Raji (cell line): Measurements from ENCODE around the gene ATP13A3.

Experiments used
- POLR2A ChIP-seq: IDR thresholded peaks from 2 replicates; pipeline ENCODE4 v1.6.1; 2011; ENCODE audit warnings: low read depth, low read length, control low read depth; ENCODE audit not compliant: insufficient read depth

ATP13A3 gene

DNA sequence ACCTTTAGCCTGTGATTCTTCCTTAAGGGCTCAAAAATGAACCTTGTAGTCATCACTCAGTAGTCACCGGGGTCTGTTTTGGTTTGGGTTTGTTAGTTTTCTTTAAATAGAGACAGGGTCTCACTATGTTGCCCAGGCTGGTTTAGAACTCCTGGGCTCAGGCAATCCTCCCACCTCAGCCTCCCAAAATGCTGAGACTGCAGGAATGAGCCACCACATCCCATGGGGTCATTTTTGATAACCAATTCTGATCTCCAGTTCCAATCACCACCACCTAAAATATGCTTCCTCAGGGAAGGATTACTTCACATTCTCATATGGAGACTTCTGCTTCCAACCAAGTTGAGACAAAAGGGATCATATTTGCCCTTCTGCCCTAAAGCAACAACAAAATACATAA lies 22.1 kb downstream of the ATP13A3 start:
- TF ChIP-seq POLR2A: no peak

GRCh38 chr3:194462936-194463335 lies 23.9 kb downstream of the ATP13A3 start:
- no peak for TF ChIP-seq POLR2A

GRCh38 chr3:194460566-194460965 lies 26.2 kb downstream of the ATP13A3 start:
- no peak for TF ChIP-seq POLR2A

- no peak for TF ChIP-seq POLR2A
Measured at GRCh38 chr3:194458131-194458530, 28.7 kb downstream of the ATP13A3 start.

DNA sequence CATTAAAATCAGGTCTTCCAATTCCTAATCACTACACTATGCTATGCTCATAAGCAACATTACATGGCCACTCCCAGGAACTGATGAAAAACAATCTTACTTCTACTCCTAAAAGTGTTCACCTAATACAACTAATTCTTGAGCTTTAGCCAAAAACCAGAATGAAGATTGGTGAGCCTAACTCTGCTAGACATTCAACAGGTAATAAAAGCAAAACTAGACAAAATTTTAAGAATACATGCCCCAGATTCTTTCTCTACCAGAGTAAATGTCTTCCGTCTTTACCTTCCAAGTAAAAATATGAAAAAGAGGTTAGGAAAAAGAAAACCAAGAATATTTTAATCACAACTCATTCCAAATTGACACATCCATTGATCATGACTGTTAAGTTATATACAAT lies 31.3 kb downstream of the ATP13A3 start:
- TF ChIP-seq POLR2A: no peak

DNA sequence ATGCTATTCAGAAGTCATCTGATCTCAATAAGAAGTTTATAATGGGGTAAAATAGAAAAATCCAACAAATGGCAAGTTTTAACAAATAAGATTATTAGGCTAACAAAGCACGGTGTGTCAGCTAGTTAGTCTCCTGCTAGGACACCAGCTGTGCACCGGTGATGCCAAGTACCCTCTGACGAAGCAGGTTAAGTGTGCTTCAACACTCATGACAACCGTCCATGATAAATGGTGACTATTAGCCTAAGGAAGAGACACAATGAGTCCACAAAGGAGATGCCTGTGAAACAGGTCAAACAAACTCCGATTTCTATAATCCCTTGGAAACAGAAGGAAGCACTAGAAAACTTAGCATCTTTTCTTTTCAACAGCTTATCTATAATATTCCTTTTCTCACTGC lies 36.5 kb downstream of the ATP13A3 start:
- TF ChIP-seq POLR2A: no peak

DNA sequence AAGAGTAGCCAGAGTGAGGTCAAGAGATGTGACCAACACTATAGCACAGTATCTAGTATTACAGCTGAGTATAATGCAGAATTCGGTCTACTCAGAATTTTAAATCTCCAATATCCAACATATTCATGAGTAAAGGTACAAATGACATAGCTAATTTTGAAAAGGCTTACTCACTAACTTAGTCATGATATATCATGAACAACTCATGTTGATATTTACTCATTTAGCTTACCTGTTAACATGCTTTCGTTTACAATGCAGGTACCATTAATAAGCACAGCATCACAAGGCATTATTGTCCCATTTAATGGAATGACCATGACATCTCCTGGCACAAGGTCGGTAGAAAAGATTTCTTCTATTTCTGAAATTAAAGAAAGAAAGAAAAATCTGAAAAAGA lies 36.9 kb downstream of the ATP13A3 start:
- no peak for TF ChIP-seq POLR2A

DNA sequence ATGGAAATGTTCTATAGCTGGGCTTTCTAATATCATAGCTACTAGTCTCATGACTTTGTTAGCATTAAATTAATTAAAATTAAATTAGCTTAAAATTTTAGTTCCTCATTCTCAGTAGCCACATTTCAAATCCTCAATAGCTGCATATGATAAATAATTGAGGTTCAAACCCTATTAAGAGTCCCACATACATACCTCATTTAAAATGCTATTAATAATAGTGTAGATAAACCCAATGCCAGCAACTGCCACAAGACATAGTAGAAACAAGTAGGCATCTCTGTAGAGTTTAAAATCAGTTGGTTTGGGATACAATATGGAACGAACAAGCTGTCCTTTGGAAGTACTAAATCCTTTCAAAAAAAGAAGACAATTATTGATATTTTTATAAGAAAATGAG lies 39.1 kb downstream of the ATP13A3 start:
- TF ChIP-seq POLR2A: no peak

DNA sequence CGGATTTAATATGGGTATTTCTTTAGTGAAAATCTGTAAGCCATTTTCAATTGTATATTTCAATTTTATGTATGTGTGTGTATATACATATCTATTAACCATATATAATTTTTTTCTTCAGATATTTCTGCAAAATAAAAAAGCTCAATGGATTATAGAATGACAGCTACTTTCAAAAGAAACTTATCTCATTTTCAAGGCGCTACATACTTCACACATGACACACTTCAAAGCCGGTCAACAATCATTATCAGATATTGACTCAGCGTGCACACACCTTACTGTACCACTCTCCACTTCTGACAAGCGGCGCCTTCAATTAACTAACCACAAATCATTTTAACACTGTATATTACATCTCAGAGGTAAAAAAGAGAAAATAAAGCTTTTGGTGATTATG lies 39.6 kb downstream of the ATP13A3 start:
- no peak for TF ChIP-seq POLR2A

DNA sequence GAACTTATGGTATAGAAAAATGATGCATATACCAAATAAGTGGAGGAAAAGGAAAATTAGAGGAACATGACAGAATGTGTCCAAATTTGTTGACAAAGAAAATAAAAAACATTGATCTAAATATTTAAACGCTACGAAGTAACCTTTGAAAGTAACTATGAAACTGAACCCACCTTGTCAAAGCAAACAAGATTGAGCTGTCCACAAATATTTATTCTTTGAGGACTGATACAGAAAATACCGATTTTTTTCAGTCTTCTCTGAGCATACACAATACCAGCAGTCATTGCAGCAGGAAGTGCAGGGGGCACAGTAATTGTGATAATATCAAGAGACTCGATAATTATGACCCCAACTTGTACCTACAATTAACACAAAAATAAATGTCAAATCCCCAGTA lies 40.0 kb downstream of the ATP13A3 start:
- no peak for TF ChIP-seq POLR2A

GRCh38 chr3:194446172-194446571 lies 40.6 kb downstream of the ATP13A3 start:
- TF ChIP-seq POLR2A: no peak

DNA sequence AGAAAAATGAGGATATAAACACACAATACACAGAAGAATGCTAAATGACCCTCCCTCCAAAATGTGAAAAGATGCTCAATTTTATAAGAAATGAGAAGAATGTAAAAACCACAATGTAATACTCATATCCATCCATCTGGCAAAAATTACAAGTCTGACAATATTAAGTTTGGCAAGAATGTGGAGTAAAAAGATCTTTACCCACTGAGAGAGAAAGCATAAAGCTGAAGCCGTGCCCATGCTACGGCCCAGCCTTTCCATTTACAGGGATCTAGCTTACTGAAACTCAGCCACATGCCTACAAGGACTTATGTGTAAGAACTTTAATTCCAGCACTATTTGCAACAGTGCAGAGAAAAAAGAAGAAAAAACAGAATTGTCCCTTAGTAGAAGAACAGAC lies 42.9 kb downstream of the ATP13A3 start:
- TF ChIP-seq POLR2A: no peak

DNA sequence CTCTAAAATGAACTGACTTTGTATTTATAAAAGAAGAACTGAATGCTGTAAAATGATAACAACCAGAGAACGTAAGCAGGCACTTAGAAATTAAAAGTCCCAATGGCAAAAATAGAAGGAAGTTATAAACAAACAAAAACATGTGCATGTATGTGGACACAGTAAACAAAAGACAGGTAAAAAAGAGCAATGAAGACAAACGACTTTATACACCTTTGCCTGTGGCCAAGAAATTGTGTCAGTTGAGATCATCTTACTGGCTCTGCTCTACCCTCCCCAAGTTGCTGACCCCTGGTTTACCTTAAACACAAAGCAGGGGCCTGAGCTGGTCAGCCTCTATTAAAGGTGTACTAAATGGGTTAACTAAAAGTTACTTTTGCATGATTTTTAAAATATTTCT lies 46.0 kb downstream of the ATP13A3 start:
- TF ChIP-seq POLR2A: no peak

- no peak for TF ChIP-seq POLR2A
Measured at GRCh38 chr3:194439881-194440550, 46.8 kb downstream of the ATP13A3 start.

DNA sequence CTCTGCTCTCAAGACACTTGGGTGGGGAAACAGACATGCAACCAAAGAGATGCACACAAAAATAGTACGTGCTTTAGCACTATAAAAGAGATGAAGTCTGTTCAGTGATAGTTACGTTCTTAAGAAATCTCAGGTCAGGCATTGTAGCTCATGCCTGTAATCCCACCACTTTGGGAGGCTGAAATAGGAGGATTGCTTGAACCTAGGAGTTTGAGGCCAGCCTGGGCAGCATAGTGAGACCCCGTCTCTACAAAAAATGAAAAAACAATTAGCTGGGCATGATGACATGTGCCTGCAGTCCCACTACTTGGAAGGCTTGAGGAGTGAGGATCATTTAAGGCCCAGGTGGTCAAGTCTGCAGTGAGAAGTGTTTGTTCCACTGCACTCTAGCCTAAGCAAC lies 52.3 kb downstream of the ATP13A3 start:
- TF ChIP-seq POLR2A: no peak

GRCh38 chr3:194431554-194431953 lies 55.2 kb downstream of the ATP13A3 start:
- no peak for TF ChIP-seq POLR2A

GRCh38 chr3:194425399-194425798 lies 61.4 kb downstream of the ATP13A3 start:
- no peak for TF ChIP-seq POLR2A
